Tibial nerve (tissue), 4 donors: ENCODE results near the gene RAB34. TPM values are rescaled to one million over a fixed set of nuclear protein-coding genes. Genes with fewer than 3 reads are reported as not detected.
A peak's percentile ranks its signal among the peaks of the same experiment; 100 is the strongest.

Experiments used
- DNase-seq, 2 donors: peaks; one replicate each; pipeline ENCODE4 v3.0.0-alpha.2; 2019; ENCODE audit warnings: low spot score in 2 of 2
- H3K27ac ChIP-seq, 4 donors: fragments of 200-600 bp; sonication (generic) in 3 of 4; one replicate each; pipeline ENCODE4 v1.5.1; 2017 to 2019; ENCODE audit warnings: mild to moderate bottlenecking in 1 of 4
- H3K27me3 ChIP-seq, 2 donors: fragments of 200-600 bp; sonication (generic) in 1 of 2; one replicate each; pipeline versions ENCODE4 v1.5.1 to v1.6.0; 2017 to 2019
- H3K36me3 ChIP-seq, 3 donors: fragments of 200-600 bp; sonication (generic); one replicate each; pipeline ENCODE4 v1.5.1; 2018 to 2019
- H3K4me1 ChIP-seq, 4 donors: fragments of 200-600 bp; sonication (generic) in 3 of 4; one replicate each; pipeline ENCODE4 v1.5.1; 2017 to 2019
- H3K4me3 ChIP-seq, 4 donors: fragments of 200-600 bp; sonication (generic) in 3 of 4; one replicate each; pipeline ENCODE4 v1.5.1; 2017 to 2019; ENCODE audit warnings: mild to moderate bottlenecking in 1 of 4, moderate library complexity in 1 of 4
- H3K9me3 ChIP-seq, 4 donors: fragments of 200-600 bp; sonication (generic) in 3 of 4; one replicate each; pipeline ENCODE4 v1.5.1; 2017 to 2019
- EP300 ChIP-seq, 2 donors: sonication (generic); formaldehyde crosslinking; IDR thresholded peaks; one replicate each; pipeline ENCODE4 v1.6.1; 2017; ENCODE audit warnings: antibody characterized with exemption in 2 of 2, mild to moderate bottlenecking in 1 of 2
- POLR2A ChIP-seq, 2 donors: fragments of 450-650 bp; IDR thresholded peaks; one replicate each; pipeline ENCODE4 v1.6.1; 2017; ENCODE audit warnings: antibody characterized with exemption in 2 of 2, mild to moderate bottlenecking in 2 of 2, moderate library complexity in 2 of 2
- WGBS, 2 donors: methylation state at CpG; one replicate each; pipeline ENCODE4 v1.1.5; 2018; 5-methylcytosine and 5-hydroxymethylcytosine counted together
- total RNA-seq, 4 donors: library from RNA; depleted of rRNA; stranded (reverse); fragments of >200 nt; gene quantifications; one replicate each; pipeline ENCODE4 v1.1.0, GENCODE V29; 2016
- TF ChIP-seq, protein P1 (sequence below), 5 experiments: fragments of 200-600 bp in 3 of 5; fragments of 450-650 bp in 2 of 5; sonication (generic) in 3 of 5; IDR thresholded peaks; one replicate each; pipeline ENCODE4 v1.5.1; 2016 to 2019; ENCODE audit warnings: antibody characterized with exemption in 5 of 5, mild to moderate bottlenecking in 3 of 5, moderate library complexity in 2 of 5

RAB34 gene
- total RNA-seq, 4 donors from 2014 or later: 189 to 298 (median 196) TPM

DNA sequence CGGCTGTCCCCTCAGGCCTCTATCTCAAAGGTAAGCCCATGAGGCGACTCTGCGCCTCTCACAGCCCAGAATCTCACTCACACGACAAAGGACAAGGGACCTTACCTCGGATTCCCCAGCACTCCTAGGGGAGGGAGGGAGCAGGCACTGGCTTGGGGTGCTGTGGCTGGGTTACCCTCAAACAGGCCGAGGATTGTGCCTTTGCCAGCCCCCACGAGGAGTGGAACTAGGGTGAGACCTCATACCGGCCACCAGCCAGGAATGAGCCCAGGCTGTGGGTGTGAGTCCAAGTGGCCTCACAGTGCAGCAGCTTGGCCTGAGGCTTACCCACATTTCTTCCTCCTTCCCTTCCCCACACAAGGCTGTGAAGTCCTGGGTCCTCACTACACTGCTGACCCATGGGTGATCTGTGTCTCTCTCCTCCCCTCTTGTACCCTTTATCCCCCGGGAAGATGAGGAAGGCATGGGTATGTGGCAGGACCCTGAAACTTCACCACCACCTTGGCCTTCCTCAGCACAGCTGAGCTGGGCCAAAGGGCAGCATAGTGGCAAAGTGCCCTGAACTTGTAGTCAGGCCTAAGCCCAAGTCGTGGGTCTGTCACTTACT, 11.8 kb downstream of the RAB34 start:
- DNase-seq: no peak
- no peaks in the 10 kb centered on the region for H3K27me3 ChIP-seq
- peak overlapping the region in 2 of 4 donors; percentile 19 for H3K27ac ChIP-seq
- H3K4me1 ChIP-seq: peaks cover 0 to 37% (median 5%) of the 10 kb centered on the region in 4 donors
- peaks cover 0 to 43% (median 3%) of the 10 kb centered on the region in 3 donors for H3K36me3 ChIP-seq
- no peak overlapping the region for H3K4me3 ChIP-seq
- 61 to 65% methylated on average over 5 to 10 of the region's 10 CpGs for WGBS, 2 donors
- no peaks in the 10 kb centered on the region for H3K9me3 ChIP-seq
- TF ChIP-seq POLR2A (IDR thresholded peaks at IDR 0.05) (no peak), EP300 (IDR thresholded peaks at IDR 0.05) (no peak)
- TF ChIP-seq, protein P1, sequence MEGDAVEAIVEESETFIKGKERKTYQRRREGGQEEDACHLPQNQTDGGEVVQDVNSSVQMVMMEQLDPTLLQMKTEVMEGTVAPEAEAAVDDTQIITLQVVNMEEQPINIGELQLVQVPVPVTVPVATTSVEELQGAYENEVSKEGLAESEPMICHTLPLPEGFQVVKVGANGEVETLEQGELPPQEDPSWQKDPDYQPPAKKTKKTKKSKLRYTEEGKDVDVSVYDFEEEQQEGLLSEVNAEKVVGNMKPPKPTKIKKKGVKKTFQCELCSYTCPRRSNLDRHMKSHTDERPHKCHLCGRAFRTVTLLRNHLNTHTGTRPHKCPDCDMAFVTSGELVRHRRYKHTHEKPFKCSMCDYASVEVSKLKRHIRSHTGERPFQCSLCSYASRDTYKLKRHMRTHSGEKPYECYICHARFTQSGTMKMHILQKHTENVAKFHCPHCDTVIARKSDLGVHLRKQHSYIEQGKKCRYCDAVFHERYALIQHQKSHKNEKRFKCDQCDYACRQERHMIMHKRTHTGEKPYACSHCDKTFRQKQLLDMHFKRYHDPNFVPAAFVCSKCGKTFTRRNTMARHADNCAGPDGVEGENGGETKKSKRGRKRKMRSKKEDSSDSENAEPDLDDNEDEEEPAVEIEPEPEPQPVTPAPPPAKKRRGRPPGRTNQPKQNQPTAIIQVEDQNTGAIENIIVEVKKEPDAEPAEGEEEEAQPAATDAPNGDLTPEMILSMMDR (IDR thresholded peaks at IDR 0.05): no peak

DNA sequence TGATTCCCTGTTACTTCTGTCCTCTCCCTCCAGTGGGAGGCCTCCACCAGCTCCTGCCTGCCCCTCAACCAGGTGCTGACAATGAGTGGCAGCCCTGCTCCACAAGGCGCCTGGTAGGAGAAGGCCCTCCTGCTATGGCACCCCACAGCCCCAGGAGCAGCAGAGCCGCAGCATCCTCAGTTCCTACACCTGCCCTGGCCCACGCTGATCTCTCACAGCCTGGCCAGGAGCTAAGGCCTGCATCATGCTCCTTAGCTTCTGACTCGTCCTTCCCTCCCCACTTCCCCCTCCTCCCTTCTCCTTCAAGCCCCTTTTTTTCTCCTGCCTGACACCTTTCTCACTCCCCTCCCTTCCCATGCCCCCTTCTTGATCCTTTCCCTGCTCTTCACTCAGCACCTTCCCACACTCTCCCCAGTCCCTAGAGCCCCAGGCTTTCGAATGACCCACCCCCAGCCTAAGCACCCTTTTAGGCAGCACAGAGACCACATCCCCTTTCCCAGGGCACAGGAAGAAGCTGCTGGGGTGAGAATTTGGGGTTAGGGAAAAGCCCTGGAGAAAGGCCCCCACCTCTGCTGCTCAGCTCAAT, 12.5 kb downstream of the RAB34 start:
- DNase-seq: no peak
- Histone ChIP-seq H3K9me3 (no peaks in the 10 kb centered on the region), H3K36me3 (peaks cover 3 to 49% (median 9%) of the 10 kb centered on the region in 3 donors), H3K27ac (peak overlapping the region in 2 of 4 donors; percentile 19), H3K4me1 (peaks cover 0 to 31% (median 5%) of the 10 kb centered on the region in 4 donors), H3K4me3 (no peak overlapping the region), H3K27me3 (no peaks in the 10 kb centered on the region)
- TF ChIP-seq, protein P1 (IDR thresholded peaks at IDR 0.05): no peak
- no peak for TF ChIP-seq POLR2A (IDR thresholded peaks at IDR 0.05)
- TF ChIP-seq EP300 (IDR thresholded peaks at IDR 0.05): no peak
- 74 to 76% methylated on average over 5 of the region's 5 CpGs for WGBS, 2 donors

DNA sequence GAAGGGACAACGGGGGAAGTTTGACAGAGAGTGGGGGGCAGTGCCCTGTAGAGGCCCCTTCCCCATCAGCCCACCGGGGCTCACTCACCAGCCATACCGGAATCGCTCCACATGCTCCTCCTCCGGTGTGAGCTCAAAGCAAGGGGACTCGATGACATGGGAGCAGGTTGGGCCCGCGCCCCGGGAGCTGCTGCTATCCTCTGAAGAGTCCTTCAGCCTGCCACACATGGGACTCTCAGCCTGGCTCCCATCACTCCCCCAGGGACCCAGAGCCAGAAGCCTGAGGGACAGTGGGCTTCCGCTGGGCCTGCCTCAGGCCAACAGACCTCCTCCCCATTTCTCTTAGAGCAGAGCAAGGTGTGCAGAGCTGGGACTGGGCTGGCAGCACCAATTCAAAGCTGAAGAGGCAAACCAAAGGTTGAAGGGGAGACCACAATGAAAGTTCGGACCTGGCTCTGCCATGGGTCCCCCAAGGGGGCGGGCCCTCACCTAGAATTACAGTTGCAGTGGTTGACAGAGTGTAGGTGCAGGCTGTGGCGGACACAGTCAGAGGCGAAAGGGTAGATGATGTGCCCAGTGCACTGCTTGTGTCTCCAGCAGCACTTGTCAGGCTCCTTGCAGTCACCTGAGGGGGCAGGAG, 13.3 kb downstream of the RAB34 start:
- Histone ChIP-seq H3K27ac (no peak overlapping the region), H3K4me3 (no peak overlapping the region), H3K4me1 (peaks cover 0 to 25% (median 5%) of the 10 kb centered on the region in 4 donors), H3K27me3 (no peaks in the 10 kb centered on the region), H3K36me3 (peaks cover 4 to 58% (median 13%) of the 10 kb centered on the region in 3 donors), H3K9me3 (no peaks in the 10 kb centered on the region)
- WGBS, 2 donors: 81 to 89% methylated on average over 14 of the region's 14 CpGs
- DNase-seq: no peak
- TF ChIP-seq EP300 (IDR thresholded peaks at IDR 0.05) (no peak), POLR2A (IDR thresholded peaks at IDR 0.05) (no peak)
- TF ChIP-seq, protein P1 (IDR thresholded peaks at IDR 0.05): no peak

- peaks cover 0 to 21% (median 5%) of the 10 kb centered on the region in 4 donors for H3K4me1 ChIP-seq
- H3K27ac ChIP-seq: peak overlapping the region in 2 of 4 donors; percentile 64 to 70
- no peaks in the 10 kb centered on the region for H3K27me3 ChIP-seq
- DNase-seq: no peak
- WGBS, 2 donors: 77 to 79% methylated on average over 16 of the region's 16 CpGs
- no peak overlapping the region for H3K4me3 ChIP-seq
- H3K36me3 ChIP-seq: peaks cover 6 to 64% (median 20%) of the 10 kb centered on the region in 3 donors
- TF ChIP-seq, protein P1 (IDR thresholded peaks at IDR 0.05): no peak
- TF ChIP-seq EP300 (IDR thresholded peaks at IDR 0.05) (no peak), POLR2A (IDR thresholded peaks at IDR 0.05) (no peak)
- no peaks in the 10 kb centered on the region for H3K9me3 ChIP-seq
Measured at GRCh38 chr17:28703552-28704218, 14.0 kb downstream of the RAB34 start.
